Trophoblast cell (in vitro differentiated cells and primary cell): Measurements from ENCODE around the gene ALG14.

Experiments used
- DNase-seq, 2 donors: peaks; one replicate each; pipeline ENCODE4 v3.0.0-alpha.2; 2016
- H2AFZ ChIP-seq: 2 replicates; pipeline ENCODE4 v1.6.1; 2013; ENCODE audit warnings: low read length, moderate library complexity, mild to moderate bottlenecking; ENCODE audit not compliant: insufficient read depth, poor library complexity
- H2AK5ac ChIP-seq: 2 replicates; pipeline ENCODE4 v1.6.1; 2013; ENCODE audit warnings: mild to moderate bottlenecking, low read length
- H2BK120ac ChIP-seq: 2 replicates; pipeline ENCODE4 v1.6.1; 2013; ENCODE audit warnings: low read length, mild to moderate bottlenecking, moderate library complexity; ENCODE audit not compliant: insufficient read depth, poor library complexity
- H2BK12ac ChIP-seq: 2 replicates; pipeline ENCODE4 v1.6.1; 2013; ENCODE audit warnings: mild to moderate bottlenecking, low read length, moderate library complexity
- H2BK5ac ChIP-seq: 2 replicates; pipeline ENCODE4 v1.6.1; 2013; ENCODE audit warnings: low read length, low read depth, moderate library complexity, mild to moderate bottlenecking; ENCODE audit not compliant: poor library complexity
- H3K14ac ChIP-seq: 2 replicates; pipeline ENCODE4 v1.6.1; 2013; ENCODE audit warnings: mild to moderate bottlenecking, low read length
- H3K18ac ChIP-seq: 2 replicates; pipeline ENCODE4 v1.6.1; 2013; ENCODE audit warnings: mild to moderate bottlenecking, low read length
- H3K23ac ChIP-seq: 2 replicates; pipeline ENCODE4 v1.6.1; 2013; ENCODE audit warnings: low read length
- H3K27ac ChIP-seq: 2 replicates; pipeline ENCODE4 v1.5.1; 2013; ENCODE audit warnings: low read depth, mild to moderate bottlenecking, inconsistent platforms, low read length, moderate library complexity
- H3K27me3 ChIP-seq: 2 replicates; pipeline ENCODE4 v1.6.1; 2013; ENCODE audit warnings: inconsistent platforms, mild to moderate bottlenecking, low read length, moderate library complexity; ENCODE audit not compliant: insufficient read depth
- H3K36me3 ChIP-seq, 2 experiments: 1 replicate in 1 of 2; 2 replicates in 1 of 2; pipeline ENCODE4 v1.6.1; 2013; ENCODE audit warnings: low read length in 2 of 2, mild to moderate bottlenecking in 2 of 2, moderate library complexity in 1 of 2; ENCODE audit not compliant: insufficient read depth in 2 of 2, control insufficient read depth in 1 of 2
- H3K4ac ChIP-seq: 2 replicates; pipeline ENCODE4 v1.6.1; 2013; ENCODE audit warnings: low read depth, mild to moderate bottlenecking, low read length, moderate library complexity
- H3K4me1 ChIP-seq, 2 experiments: 1 replicate in 1 of 2; 2 replicates in 1 of 2; pipeline ENCODE4 v1.6.1; 2013; ENCODE audit warnings: low read length in 2 of 2, mild to moderate bottlenecking in 2 of 2, moderate library complexity in 1 of 2; ENCODE audit not compliant: insufficient read depth in 2 of 2, control insufficient read depth in 1 of 2
- H3K4me2 ChIP-seq: 2 replicates; pipeline ENCODE4 v1.6.1; 2013; ENCODE audit warnings: inconsistent platforms, mild to moderate bottlenecking, low read length, moderate library complexity
- H3K4me3 ChIP-seq: 2 replicates; pipeline ENCODE4 v1.5.1; 2013; ENCODE audit warnings: mild to moderate bottlenecking, low read depth, low read length, inconsistent platforms
- H3K79me1 ChIP-seq: one replicate; pipeline ENCODE4 v1.6.1; 2013; ENCODE audit warnings: low read length
- H3K79me2 ChIP-seq: 2 replicates; pipeline ENCODE4 v1.6.1; 2013; ENCODE audit warnings: low read length, mild to moderate bottlenecking; ENCODE audit not compliant: control insufficient read depth, insufficient read depth, poor library complexity
- H3K9ac ChIP-seq: 2 replicates; pipeline ENCODE4 v1.6.1; 2013; ENCODE audit warnings: mild to moderate bottlenecking, low read length
- H3K9me3 ChIP-seq: 2 replicates; pipeline ENCODE4 v1.6.1; 2013; ENCODE audit warnings: low read depth, mild to moderate bottlenecking, control low read depth, inconsistent platforms, low read length; ENCODE audit not compliant: insufficient read depth
- H4K12ac ChIP-seq: 2 replicates; pipeline ENCODE4 v1.6.1; 2013; ENCODE audit warnings: low read depth, mild to moderate bottlenecking, low read length, moderate library complexity
- H4K8ac ChIP-seq: 2 replicates; pipeline ENCODE4 v1.6.1; 2013; ENCODE audit warnings: low read depth, mild to moderate bottlenecking, low read length, moderate library complexity
- H4K91ac ChIP-seq: one replicate; pipeline ENCODE4 v1.6.1; 2013; ENCODE audit warnings: low read depth, mild to moderate bottlenecking, low read length, moderate library complexity
- WGBS: extraction: QIAGEN DNeasy Blood & Tissue Kit; methylation state at CpG from one replicate; pipeline ENCODE4 v1.1.7; 2013; ENCODE audit warnings: missing lambda C conversion rate; ENCODE audit not compliant: insufficient read length, insufficient coverage; ENCODE audit errors: extremely low coverage; 5-methylcytosine and 5-hydroxymethylcytosine counted together

Gene ALG14

GRCh38 chr1:95088303-95088702 is 15.6 kb upstream of the ALG14 start:
- no peak overlapping the region for H3K4me2 ChIP-seq
- no peak overlapping the region for H3K18ac ChIP-seq
- no peak overlapping the region for H2AK5ac ChIP-seq
- no peak overlapping the region for H3K9ac ChIP-seq
- H4K8ac ChIP-seq, result no peak overlapping the region
- no peak overlapping the region for H3K4me3 ChIP-seq
- H4K91ac ChIP-seq, result no peak overlapping the region
- no peaks in the 10 kb centered on the region for H3K27me3 ChIP-seq
- H2BK12ac ChIP-seq, result no peak overlapping the region
- no peak overlapping the region for H3K27ac ChIP-seq
- H2AFZ ChIP-seq, result no peak overlapping the region
- peaks cover 6 to 7% of the 10 kb centered on the region in 2 experiments for H3K4me1 ChIP-seq
- no peak overlapping the region for H3K4ac ChIP-seq
- no peaks in the 10 kb centered on the region for H3K36me3 ChIP-seq
- H3K23ac ChIP-seq, result no peak overlapping the region
- H4K12ac ChIP-seq, result no peak overlapping the region
- peaks cover 8% of the 10 kb centered on the region for H3K9me3 ChIP-seq
- H3K79me2 ChIP-seq, result no peaks in the 10 kb centered on the region
- no peak for DNase-seq
- H3K79me1 ChIP-seq, result peaks cover 9% of the 10 kb centered on the region
- H2BK120ac ChIP-seq, result no peak overlapping the region
- no peak overlapping the region for H3K14ac ChIP-seq
- WGBS, result no CpG with 5 or more reads among the region's 1 CpG
- peak overlapping the region; percentile 57 for H2BK5ac ChIP-seq

- peak overlapping the region; percentile 69 for H2BK5ac ChIP-seq
- H3K79me1 ChIP-seq, result peaks cover 9% of the 10 kb centered on the region
- H3K27ac ChIP-seq, result peak overlapping the region; percentile 70
- H3K27me3 ChIP-seq, result no peaks in the 10 kb centered on the region
- H4K91ac ChIP-seq, result peak overlapping the region; percentile 2
- no peak overlapping the region for H3K14ac ChIP-seq
- no peak overlapping the region for H2AFZ ChIP-seq
- no peak overlapping the region for H3K4me3 ChIP-seq
- H3K79me2 ChIP-seq, result no peaks in the 10 kb centered on the region
- H2BK12ac ChIP-seq, result peak overlapping the region; percentile 50
- H3K23ac ChIP-seq, result no peak overlapping the region
- H3K9ac ChIP-seq, result no peak overlapping the region
- peak overlapping the region; percentile 45 for H3K4me2 ChIP-seq
- no CpG with 5 or more reads among the region's 5 CpGs for WGBS
- H3K4me1 ChIP-seq, result peaks cover 6 to 7% of the 10 kb centered on the region in 2 experiments
- no peaks in the 10 kb centered on the region for H3K36me3 ChIP-seq
- no peak overlapping the region for H4K12ac ChIP-seq
- no peak overlapping the region for H2BK120ac ChIP-seq
- H2AK5ac ChIP-seq, result no peak overlapping the region
- no peak overlapping the region for H4K8ac ChIP-seq
- peak in 1 of 2 donors; percentile 56 for DNase-seq
- no peak overlapping the region for H3K18ac ChIP-seq
- no peak overlapping the region for H3K4ac ChIP-seq
- H3K9me3 ChIP-seq, result peaks cover 8% of the 10 kb centered on the region
Observed at GRCh38 chr1:95086949-95087533, 14.3 kb upstream of the ALG14 start.

DNA sequence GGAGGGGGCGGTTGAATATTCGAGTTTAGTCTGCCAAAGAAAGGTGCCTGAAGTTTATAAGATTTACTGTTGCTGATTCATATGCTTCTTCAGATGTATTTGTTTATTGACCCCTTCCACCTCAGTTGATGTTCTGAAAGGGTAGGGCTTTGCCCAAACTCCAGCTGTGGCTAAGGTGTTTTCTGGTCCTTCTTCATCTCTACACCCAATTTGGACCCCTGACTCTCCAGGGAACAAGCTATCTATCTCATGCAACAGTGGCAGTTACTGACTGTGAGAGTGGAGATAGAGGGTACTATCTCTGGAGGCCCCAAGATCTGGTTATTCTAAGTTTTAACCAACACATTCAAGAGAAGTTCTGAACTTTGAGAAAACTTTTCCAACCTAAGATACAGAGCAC is 12.6 kb upstream of the ALG14 start:
- Histone ChIP-seq H3K4me2 (no peak overlapping the region), H3K23ac (no peak overlapping the region), H3K9ac (no peak overlapping the region), H3K79me1 (peaks cover 9% of the 10 kb centered on the region), H3K27ac (no peak overlapping the region), H2BK5ac (no peak overlapping the region), H2BK120ac (no peak overlapping the region), H3K4me3 (no peak overlapping the region), H3K9me3 (peaks cover 6% of the 10 kb centered on the region), H3K79me2 (no peaks in the 10 kb centered on the region), H3K14ac (no peak overlapping the region), H2BK12ac (no peak overlapping the region), H3K36me3 (no peaks in the 10 kb centered on the region), H3K4ac (no peak overlapping the region), H4K8ac (no peak overlapping the region), H3K4me1 (peaks cover 6 to 7% of the 10 kb centered on the region in 2 experiments), H2AK5ac (no peak overlapping the region), H4K12ac (no peak overlapping the region), H3K18ac (no peak overlapping the region), H4K91ac (no peak overlapping the region), H2AFZ (no peak overlapping the region), H3K27me3 (no peaks in the 10 kb centered on the region)
- no CpG with 5 or more reads among the region's 2 CpGs for WGBS
- no peak for DNase-seq

DNA sequence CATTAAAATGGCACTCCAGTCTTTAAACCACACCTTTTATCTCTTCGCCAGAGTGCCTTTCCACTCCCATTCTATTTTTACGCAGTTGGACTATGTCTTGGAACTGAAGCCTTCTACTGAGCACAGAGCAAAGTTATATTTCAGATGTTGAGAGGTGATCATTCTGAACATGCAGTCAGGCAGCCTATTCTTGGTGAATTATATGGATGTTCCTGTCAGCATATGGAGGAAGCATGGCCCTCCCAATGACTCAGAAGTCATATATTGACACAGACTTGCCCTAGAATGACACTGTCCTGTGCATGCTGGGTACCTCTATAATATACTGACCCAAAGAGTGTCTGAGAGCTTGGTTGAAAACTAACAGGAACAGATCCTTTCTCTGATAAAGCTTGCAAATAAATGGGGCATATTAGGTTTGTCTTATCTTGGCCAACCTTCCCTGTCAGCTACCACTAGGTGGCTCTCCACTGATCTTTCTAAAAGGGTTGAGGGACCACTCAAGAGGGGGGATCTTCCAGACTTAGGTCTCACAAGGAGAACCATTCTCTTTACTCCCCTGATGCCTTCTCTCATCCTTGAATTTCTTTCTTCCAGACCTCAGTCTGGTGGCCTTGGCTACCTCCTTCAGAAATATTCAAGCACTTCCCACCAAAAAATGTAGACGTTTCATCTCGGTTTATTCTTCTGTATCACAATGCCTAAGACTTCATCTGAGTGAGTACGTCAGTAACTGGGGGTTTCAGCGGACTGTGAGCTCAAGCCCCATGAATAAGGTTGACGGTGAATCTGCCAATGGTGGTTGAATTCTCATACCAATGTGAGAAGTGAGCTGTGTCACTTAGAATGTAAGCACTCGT is 11.8 kb upstream of the ALG14 start:
- H2AFZ ChIP-seq, result no peak overlapping the region
- no peak overlapping the region for H3K18ac ChIP-seq
- no peaks in the 10 kb centered on the region for H3K79me2 ChIP-seq
- peak in 1 of 2 donors; percentile 26 for DNase-seq
- no peaks in the 10 kb centered on the region for H3K27me3 ChIP-seq
- peak overlapping the region; percentile 89 for H2BK12ac ChIP-seq
- no peak overlapping the region for H4K8ac ChIP-seq
- H3K36me3 ChIP-seq, result no peaks in the 10 kb centered on the region
- no peak overlapping the region for H3K4me2 ChIP-seq
- H2BK120ac ChIP-seq, result no peak overlapping the region
- H3K4me1 ChIP-seq, result peaks cover 6 to 7% of the 10 kb centered on the region in 2 experiments
- H3K4ac ChIP-seq, result no peak overlapping the region
- H2AK5ac ChIP-seq, result no peak overlapping the region
- no CpG with 5 or more reads among the region's 8 CpGs for WGBS
- H3K27ac ChIP-seq, result no peak overlapping the region
- no peak overlapping the region for H3K9ac ChIP-seq
- H3K14ac ChIP-seq, result no peak overlapping the region
- no peak overlapping the region for H3K23ac ChIP-seq
- H4K12ac ChIP-seq, result no peak overlapping the region
- H2BK5ac ChIP-seq, result no peak overlapping the region
- peaks cover 9% of the 10 kb centered on the region for H3K79me1 ChIP-seq
- peaks cover 2% of the 10 kb centered on the region for H3K9me3 ChIP-seq
- H4K91ac ChIP-seq, result no peak overlapping the region
- no peak overlapping the region for H3K4me3 ChIP-seq
